ENCODE data around the gene BTBD10. TPM values are rescaled to one million over a fixed set of nuclear protein-coding genes. Genes with fewer than 3 reads are reported as not detected.

Gene BTBD10
- total RNA-seq, 1 donor from 2014 or later: 120 TPM

DNA sequence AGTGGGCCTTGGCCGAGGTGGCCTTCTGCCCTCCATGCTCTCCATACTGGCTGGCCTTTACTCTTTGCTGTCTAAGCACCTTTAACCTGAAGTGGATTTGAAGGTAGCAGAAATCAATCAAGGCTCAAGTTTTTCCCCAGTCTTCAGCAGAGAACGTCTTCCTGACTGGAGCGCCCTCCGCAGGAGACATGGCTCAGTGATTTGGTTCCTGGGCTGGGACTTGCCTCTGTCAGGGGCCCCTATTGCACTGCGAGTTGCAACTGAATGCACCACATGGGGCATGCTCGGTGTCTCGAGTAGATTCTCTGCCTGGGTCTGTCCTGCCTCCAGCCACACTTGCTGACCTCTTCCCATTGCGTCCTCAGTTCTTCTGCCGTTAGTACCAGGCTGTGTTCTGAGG, 105.8 kb downstream of the BTBD10 start:
- TF ChIP-seq, protein P1, sequence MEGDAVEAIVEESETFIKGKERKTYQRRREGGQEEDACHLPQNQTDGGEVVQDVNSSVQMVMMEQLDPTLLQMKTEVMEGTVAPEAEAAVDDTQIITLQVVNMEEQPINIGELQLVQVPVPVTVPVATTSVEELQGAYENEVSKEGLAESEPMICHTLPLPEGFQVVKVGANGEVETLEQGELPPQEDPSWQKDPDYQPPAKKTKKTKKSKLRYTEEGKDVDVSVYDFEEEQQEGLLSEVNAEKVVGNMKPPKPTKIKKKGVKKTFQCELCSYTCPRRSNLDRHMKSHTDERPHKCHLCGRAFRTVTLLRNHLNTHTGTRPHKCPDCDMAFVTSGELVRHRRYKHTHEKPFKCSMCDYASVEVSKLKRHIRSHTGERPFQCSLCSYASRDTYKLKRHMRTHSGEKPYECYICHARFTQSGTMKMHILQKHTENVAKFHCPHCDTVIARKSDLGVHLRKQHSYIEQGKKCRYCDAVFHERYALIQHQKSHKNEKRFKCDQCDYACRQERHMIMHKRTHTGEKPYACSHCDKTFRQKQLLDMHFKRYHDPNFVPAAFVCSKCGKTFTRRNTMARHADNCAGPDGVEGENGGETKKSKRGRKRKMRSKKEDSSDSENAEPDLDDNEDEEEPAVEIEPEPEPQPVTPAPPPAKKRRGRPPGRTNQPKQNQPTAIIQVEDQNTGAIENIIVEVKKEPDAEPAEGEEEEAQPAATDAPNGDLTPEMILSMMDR (IDR thresholded peaks at IDR 0.05; ENCODE audit: insufficient read depth, low read length, severe bottlenecking): no peak
- DNase-seq (ENCODE audit: low read depth) (no peak), FAIRE-seq (no peak)
- Histone ChIP-seq H3K27me3 (ENCODE audit: control insufficient read depth, insufficient read depth, low read length) (no peaks in the 10 kb centered on the region), H3K4me3 (ENCODE audit: low read depth, low read length) (no peak overlapping the region), H3K36me3 (ENCODE audit: control insufficient read depth, insufficient read depth, low read length) (peaks cover 14% of the 10 kb centered on the region)

DNA sequence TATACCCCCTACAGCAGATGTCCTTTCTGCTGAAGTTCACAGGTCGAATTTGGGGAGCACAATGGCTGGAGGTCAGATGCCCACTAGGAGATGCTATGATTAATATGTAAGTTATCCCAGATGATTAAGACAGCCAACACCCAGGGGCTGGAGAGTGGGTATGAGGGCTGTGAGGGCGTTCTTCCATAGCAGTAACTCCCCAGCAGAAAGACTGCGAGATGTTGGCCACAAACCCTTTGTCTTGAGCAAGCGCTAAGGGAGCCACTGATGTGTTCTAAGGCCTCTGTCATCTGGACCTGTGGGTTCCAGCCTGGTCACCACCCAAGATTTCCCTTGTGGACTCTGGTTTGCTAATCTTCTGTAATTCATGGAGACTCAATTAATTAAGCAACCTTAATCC, 107.8 kb downstream of the BTBD10 start:
- Histone ChIP-seq H3K36me3 (ENCODE audit: control insufficient read depth, insufficient read depth, low read length) (peaks cover 9% of the 10 kb centered on the region), H3K27me3 (ENCODE audit: control insufficient read depth, insufficient read depth, low read length) (no peaks in the 10 kb centered on the region), H3K4me3 (ENCODE audit: low read depth, low read length) (no peak overlapping the region)
- no peak for DNase-seq (ENCODE audit: low read depth)
- FAIRE-seq: peak; percentile 47
- TF ChIP-seq, protein P1 (IDR thresholded peaks at IDR 0.05; ENCODE audit: insufficient read depth, low read length, severe bottlenecking): no peak

DNA sequence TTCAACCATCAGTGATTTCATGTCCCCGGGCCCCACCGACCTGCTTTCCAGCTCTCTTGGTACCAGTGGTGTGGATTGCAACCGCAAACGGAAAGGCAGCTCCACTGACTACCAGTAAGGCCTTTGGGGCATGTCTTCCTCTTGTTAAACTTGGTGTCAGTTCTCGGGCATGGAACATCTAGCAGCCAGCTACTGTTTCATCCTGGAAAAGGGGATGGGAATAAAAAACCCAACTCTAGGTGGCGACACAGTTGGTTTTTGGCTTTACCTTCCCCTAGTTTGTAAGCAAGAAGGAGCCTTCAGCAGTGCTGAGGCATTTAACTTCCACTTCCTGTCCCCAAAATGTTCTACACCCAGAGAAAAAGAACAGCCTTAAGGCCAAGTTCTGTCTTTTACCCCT, 108.7 kb downstream of the BTBD10 start:
- FAIRE-seq (no peak), DNase-seq (ENCODE audit: low read depth) (peak; percentile 35)
- Histone ChIP-seq H3K36me3 (ENCODE audit: control insufficient read depth, insufficient read depth, low read length) (peaks cover 9% of the 10 kb centered on the region), H3K27me3 (ENCODE audit: control insufficient read depth, insufficient read depth, low read length) (no peaks in the 10 kb centered on the region), H3K4me3 (ENCODE audit: low read depth, low read length) (no peak overlapping the region)
- TF ChIP-seq, protein P1 (IDR thresholded peaks at IDR 0.05; ENCODE audit: insufficient read depth, low read length, severe bottlenecking): peak; percentile 46

DNA sequence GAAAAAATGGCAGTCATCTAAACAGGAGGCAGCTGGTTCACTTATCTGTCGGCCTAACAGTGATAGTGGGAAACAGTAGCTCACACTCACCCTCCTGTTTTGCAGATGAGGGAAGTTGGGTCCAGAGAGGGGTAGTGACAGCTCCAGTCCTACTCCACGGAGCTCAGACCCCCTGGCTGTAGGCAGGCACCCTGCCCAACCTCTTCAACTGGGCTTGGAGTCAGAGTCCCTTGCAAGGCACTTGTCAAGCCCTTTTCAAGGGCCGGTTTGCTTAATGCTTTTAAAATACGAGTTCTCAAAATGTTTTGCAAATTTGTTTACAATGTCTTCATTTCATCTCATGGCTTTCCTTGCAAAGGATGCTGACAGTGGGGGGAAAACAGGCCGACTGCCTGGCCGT, 110.3 kb downstream of the BTBD10 start:
- TF ChIP-seq, protein P1 (IDR thresholded peaks at IDR 0.05; ENCODE audit: insufficient read depth, low read length, severe bottlenecking): no peak
- no peak for DNase-seq (ENCODE audit: low read depth)
- Histone ChIP-seq H3K27me3 (ENCODE audit: control insufficient read depth, insufficient read depth, low read length) (no peaks in the 10 kb centered on the region), H3K36me3 (ENCODE audit: control insufficient read depth, insufficient read depth, low read length) (peaks cover 5% of the 10 kb centered on the region), H3K4me3 (ENCODE audit: low read depth, low read length) (no peak overlapping the region)
- no peak for FAIRE-seq

DNA sequence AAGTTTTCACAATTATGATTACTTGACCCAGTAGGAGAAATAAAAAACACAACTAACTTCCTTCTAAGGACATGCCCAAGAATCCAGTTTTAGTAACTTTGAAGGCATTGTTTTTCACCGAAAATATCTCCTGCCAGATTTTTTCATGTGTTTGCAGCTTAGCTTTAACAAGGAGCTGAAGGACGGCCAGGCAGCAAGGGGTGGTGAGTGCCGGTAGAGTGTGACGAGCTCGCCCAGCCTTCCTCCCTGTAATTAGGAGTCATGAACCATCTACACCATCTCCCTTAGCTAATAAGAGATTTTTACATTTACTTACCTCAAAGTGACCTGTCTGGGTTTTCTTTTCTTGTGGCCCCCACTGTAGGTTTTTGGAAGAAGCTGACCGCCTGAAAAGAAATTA, 113.4 kb downstream of the BTBD10 start:
- Histone ChIP-seq H3K36me3 (ENCODE audit: control insufficient read depth, insufficient read depth, low read length) (peaks cover 1% of the 10 kb centered on the region), H3K27me3 (ENCODE audit: control insufficient read depth, insufficient read depth, low read length) (no peaks in the 10 kb centered on the region), H3K4me3 (ENCODE audit: low read depth, low read length) (no peak overlapping the region)
- FAIRE-seq (no peak), DNase-seq (ENCODE audit: low read depth) (no peak)
- TF ChIP-seq, protein P1 (IDR thresholded peaks at IDR 0.05; ENCODE audit: insufficient read depth, low read length, severe bottlenecking): no peak

DNA sequence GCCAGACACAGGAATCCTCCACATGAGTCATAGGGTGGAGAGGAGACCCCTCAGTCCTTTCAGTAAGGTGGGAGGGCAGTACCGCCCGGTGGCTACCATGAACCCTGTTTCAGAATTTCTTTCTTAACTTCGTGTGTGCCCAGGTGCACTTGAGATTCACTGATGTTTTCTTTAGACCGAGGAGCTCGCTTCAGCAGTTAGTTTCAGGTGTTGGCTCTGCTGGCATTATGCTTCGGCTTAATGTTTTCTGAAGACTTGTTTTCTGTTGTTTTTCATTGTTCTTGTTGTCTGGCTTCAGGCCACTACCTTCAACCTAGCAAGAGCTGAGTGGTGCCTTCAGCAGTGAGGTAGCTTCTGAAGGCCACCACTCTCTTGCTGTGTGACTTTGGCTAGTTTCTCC, 114.0 kb downstream of the BTBD10 start:
- Histone ChIP-seq H3K4me3 (ENCODE audit: low read depth, low read length) (no peak overlapping the region), H3K36me3 (ENCODE audit: control insufficient read depth, insufficient read depth, low read length) (peaks cover 1% of the 10 kb centered on the region), H3K27me3 (ENCODE audit: control insufficient read depth, insufficient read depth, low read length) (no peaks in the 10 kb centered on the region)
- FAIRE-seq (peak; percentile 62), DNase-seq (ENCODE audit: low read depth) (no peak)
- TF ChIP-seq, protein P1 (IDR thresholded peaks at IDR 0.05; ENCODE audit: insufficient read depth, low read length, severe bottlenecking): no peak

Data from bronchial epithelial cell (primary cell).